HG02798 (cell line): ENCODE results near the gene RND1.

ENCODE experiments used
- ATAC-seq: cut with Tn5 transposase; IDR thresholded peaks from one replicate; pipeline ENCODE4 v1.9.1; 2021; ENCODE audit warnings: mild to moderate bottlenecking; ENCODE audit not compliant: unreplicated experiment, poor library complexity

Gene RND1

DNA sequence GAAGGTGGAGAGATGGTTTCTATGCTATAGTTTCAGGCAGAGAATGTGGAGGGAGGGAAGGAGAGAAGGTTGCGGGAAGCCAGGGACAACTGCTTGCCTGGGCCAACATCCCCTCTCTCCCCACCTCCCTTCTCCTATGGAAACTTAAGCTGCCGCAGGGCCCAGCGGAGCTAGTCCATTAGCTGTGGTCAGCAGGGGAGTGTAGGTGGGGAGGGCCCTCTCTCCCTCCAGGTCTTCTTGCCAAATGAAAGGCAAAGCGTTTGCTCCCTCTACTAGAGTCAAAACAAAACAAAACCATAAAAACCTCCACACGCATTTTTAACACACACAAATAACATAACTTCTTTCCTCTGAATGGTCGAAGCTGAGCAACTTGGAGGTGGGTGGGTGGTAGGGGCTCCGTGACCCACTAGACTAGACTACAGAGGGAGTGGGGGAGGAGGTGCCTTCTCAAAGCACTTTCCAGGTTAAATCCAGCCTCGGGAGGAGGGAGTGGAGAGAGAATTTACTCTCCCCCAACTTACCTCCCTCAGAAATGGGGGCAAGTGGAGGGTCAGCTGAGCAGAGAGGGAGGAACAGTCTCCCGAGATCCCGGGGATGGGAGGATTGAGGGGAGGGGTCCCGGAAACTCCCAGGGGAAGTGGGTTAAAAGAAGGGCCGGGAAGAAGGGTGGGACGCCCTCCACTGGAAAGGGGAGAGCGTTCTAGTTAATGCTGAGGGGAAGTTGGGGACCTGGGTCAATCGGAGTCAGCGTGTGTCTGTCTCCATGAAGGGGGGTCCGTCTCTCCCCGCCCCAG is 52.0 kb downstream of the RND1 start:
- no peak for ATAC-seq

DNA sequence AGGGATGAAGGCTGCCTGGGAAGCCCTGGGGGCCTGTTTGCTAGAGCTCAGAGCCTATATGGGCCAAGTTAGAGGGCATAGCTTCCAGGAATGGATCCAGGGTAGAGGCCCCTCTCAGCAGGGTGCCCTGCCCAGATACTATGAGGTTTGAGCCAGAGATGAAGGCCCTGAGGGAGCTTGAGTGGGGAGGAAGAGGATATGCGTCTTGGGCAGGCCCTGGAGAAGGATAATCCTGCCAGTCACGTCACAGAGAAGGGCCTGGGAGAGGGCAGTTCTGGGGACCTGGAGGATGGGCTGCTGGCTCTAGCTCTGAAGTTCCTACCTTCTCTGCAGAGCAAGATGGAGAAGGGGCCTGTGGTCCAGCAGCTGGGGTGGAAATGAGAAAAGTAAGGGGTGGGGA is 53.3 kb downstream of the RND1 start:
- ATAC-seq, result no peak

DNA sequence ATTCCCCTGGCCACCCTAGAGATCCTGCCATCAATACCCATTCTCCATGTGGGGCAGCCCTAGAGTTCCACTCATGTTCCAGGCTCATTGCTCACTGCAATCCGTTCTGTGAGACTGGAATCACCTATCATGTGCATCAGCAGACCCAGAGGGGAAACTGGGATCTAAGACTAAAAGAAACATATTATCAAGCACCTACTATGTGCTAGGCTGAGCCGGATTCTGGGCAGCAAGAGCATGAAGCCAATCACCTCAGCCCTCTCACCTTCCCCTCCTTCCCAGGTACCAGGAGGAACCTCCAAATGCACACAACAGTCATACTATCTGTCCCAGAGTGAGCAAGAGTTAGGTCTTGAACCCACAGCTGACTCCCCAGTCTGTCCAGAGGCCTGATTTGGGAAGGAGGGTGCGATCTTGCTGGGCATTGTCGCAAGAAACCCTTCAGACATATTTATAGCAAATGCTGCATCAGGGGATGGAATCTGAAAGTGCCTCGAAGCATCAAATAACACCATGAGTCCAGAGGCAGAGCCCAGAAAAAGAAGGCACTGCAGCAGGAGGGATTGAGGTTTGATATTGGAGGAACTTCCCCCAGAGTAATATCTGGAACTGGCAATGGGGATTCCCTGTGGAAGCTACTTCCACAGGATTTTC is 54.1 kb downstream of the RND1 start:
- no peak for ATAC-seq

DNA sequence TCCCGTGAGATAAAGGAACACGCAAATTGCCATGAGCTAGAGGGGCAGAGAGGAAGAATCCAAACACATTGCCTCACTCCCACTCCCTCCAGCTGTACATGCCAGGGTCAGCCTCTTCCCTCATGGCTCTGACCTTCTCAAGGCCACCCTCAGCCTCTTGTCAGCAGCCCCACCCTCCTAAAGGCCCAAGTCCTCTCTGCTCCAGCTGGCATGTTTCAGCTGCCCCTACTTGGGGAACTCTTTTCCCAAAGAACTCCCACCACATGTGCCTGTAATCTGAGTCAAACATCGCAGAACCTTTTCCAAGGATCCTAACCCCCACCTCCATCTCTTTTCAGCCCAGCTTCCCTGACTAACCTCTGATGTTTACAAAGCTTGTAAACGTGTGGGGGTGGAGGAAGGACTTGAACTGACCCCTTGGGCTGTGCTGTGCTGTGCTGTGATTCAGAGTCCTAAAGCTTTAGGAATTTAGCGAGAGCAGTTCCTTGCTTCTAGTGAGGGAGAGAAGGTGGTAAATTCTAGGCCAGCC is 54.7 kb downstream of the RND1 start:
- no peak for ATAC-seq

DNA sequence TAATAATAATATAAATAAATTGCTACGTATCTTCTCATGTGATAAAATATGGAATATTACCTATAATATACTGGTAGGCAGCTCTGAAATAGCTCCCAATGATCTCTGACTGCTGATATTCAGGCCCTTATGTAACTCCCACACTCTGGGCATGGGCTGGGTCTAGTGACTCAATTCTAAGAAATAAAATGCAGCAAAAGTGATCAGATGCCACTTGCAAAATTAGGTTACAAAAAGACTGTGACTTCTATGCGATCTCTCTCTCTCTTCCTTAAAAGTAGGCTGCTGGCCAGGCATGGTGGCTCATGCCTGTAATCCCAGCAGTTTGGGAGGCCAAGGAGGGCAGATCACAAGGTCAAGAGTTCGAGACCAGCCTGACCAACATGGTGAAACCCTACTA is 57.7 kb downstream of the RND1 start:
- no peak for ATAC-seq
